IMR-90 (cell line): ENCODE measurements around the gene NCDN. TPM values are rescaled to one million over a fixed set of nuclear protein-coding genes. Genes with fewer than 3 reads are reported as not detected.

Source experiments
- ATAC-seq: fragments of 200-7000 bp; cut with Tn5 transposase; 2 replicates; pipeline ENCODE4 v1.9.1; 2020; ENCODE audit warnings: low read depth, mild to moderate bottlenecking, moderate library complexity
- BruUV-seq: library from RNA; stranded (reverse); fragments of 400-500 nt; replicated peaks from 2 replicates; lab custom pipeline; 2021; lab: Mats Ljungman, UMichigan
- CTCF ChIA-PET: fragments of 300-600 bp; formaldehyde crosslinking; extraction: SDS; loops from one replicate; lab custom pipeline; 2021; ENCODE audit warnings: antibody characterized with exemption; lab: Yijun Ruan, JAX
- POLR2A ChIA-PET: fragments of 300-600 bp; sonication (Branson Sonifier 250); formaldehyde crosslinking; loops from one replicate; lab custom pipeline; 2022; ENCODE audit warnings: antibody characterized with exemption; ENCODE audit not compliant: unreplicated experiment; lab: Charles Lee
- DNase-seq: peaks from one replicate; pipeline ENCODE4 v3.0.0; 2013
- H2AFZ ChIP-seq: replicated peaks from 2 replicates; pipeline ENCODE3; 2013; ENCODE audit warnings: low read length, mild to moderate bottlenecking; ENCODE audit not compliant: poor library complexity
- H2AK5ac ChIP-seq: 2 replicates; pipeline ENCODE4 v1.6.1; 2013; ENCODE audit warnings: low read depth, low read length, inconsistent platforms
- H2AK9ac ChIP-seq: replicated peaks from 2 replicates; pipeline ENCODE3; 2013; ENCODE audit warnings: mild to moderate bottlenecking, low read depth, low read length, moderate library complexity; ENCODE audit not compliant: poor library complexity
- H2BK120ac ChIP-seq: 2 replicates; pipeline ENCODE4 v1.6.1; 2013; ENCODE audit warnings: low read depth, low read length, inconsistent platforms
- H2BK15ac ChIP-seq: 3 replicates; pipeline ENCODE4 v1.6.1; 2013; ENCODE audit warnings: low read depth, low read length, inconsistent platforms
- H2BK20ac ChIP-seq: 2 replicates; pipeline ENCODE4 v1.6.1; 2013; ENCODE audit warnings: low read depth, mild to moderate bottlenecking, inconsistent platforms, low read length, moderate library complexity
- H2BK5ac ChIP-seq: 2 replicates; pipeline ENCODE4 v1.6.1; 2013; ENCODE audit warnings: mild to moderate bottlenecking, low read depth, low read length, inconsistent platforms; ENCODE audit not compliant: poor library complexity, severe bottlenecking
- H3K14ac ChIP-seq: replicated peaks from 2 replicates; pipeline ENCODE4 v1.6.1; 2013; ENCODE audit warnings: low read depth, low read length, inconsistent platforms
- H3K18ac ChIP-seq: 2 replicates; pipeline ENCODE4 v1.6.1; 2013; ENCODE audit warnings: low read depth, low read length, control low read depth
- H3K23ac ChIP-seq: 2 replicates; pipeline ENCODE4 v1.6.1; 2013; ENCODE audit warnings: low read depth, low read length, inconsistent platforms
- H3K27ac ChIP-seq: 2 replicates; pipeline ENCODE4 v1.5.1; 2013; ENCODE audit warnings: mild to moderate bottlenecking, control low read depth, low read length; ENCODE audit not compliant: insufficient read depth
- H3K27me3 ChIP-seq: 2 replicates; pipeline ENCODE4 v1.6.1; 2013; ENCODE audit warnings: low read length; ENCODE audit not compliant: control insufficient read depth, insufficient read depth
- H3K36me3 ChIP-seq: 2 replicates; pipeline ENCODE4 v1.6.1; 2013; ENCODE audit warnings: low read length, mixed read lengths; ENCODE audit not compliant: control insufficient read depth, insufficient read depth
- H3K4ac ChIP-seq: 2 replicates; pipeline ENCODE4 v1.6.1; 2013; ENCODE audit warnings: low read depth, low read length, inconsistent platforms
- H3K4me1 ChIP-seq: 2 replicates; pipeline ENCODE4 v1.6.1; 2013; ENCODE audit warnings: low read length, mixed read lengths; ENCODE audit not compliant: control insufficient read depth, insufficient read depth
- H3K4me2 ChIP-seq: 2 replicates; pipeline ENCODE4 v1.6.1; 2013; ENCODE audit warnings: low read depth, mild to moderate bottlenecking, control low read depth, low read length, moderate library complexity
- H3K4me3 ChIP-seq: 2 replicates; pipeline ENCODE4 v1.5.1; 2013; ENCODE audit warnings: low read depth, mild to moderate bottlenecking, control low read depth, low read length, moderate library complexity; ENCODE audit not compliant: insufficient read depth
- H3K56ac ChIP-seq: 2 replicates; pipeline ENCODE4 v1.6.1; 2013; ENCODE audit warnings: low read length, inconsistent platforms; ENCODE audit not compliant: insufficient read depth; ENCODE audit errors: extremely low read depth
- H3K79me1 ChIP-seq, 2 experiments: 2 replicates each; pipeline ENCODE4 v1.6.1; 2013; ENCODE audit warnings: low read length in 2 of 2, inconsistent platforms in 1 of 2, low read depth in 1 of 2
- H3K9ac ChIP-seq: 2 replicates; pipeline ENCODE4 v1.6.1; 2013; ENCODE audit warnings: low read depth, low read length, control low read depth
- H3K9me1 ChIP-seq: 2 replicates; pipeline ENCODE4 v1.6.1; 2013; ENCODE audit warnings: low read length, inconsistent platforms; ENCODE audit not compliant: insufficient read depth
- H3K9me3 ChIP-seq: 2 replicates; pipeline ENCODE4 v1.6.1; 2013; ENCODE audit warnings: low read length; ENCODE audit not compliant: control insufficient read depth, insufficient read depth
- H4K20me1 ChIP-seq: 2 replicates; pipeline ENCODE4 v1.6.1; 2013; ENCODE audit warnings: low read length, inconsistent platforms; ENCODE audit not compliant: insufficient read depth
- H4K5ac ChIP-seq: 2 replicates; pipeline ENCODE4 v1.6.1; 2013; ENCODE audit warnings: mild to moderate bottlenecking, low read depth, low read length, control low read depth
- H4K8ac ChIP-seq, 2 experiments: 2 replicates each; pipeline ENCODE4 v1.6.1; 2013; ENCODE audit warnings: low read depth in 2 of 2, low read length in 2 of 2, control low read depth in 1 of 2, inconsistent platforms in 1 of 2
- H4K91ac ChIP-seq: 2 replicates; pipeline ENCODE4 v1.6.1; 2013; ENCODE audit warnings: low read depth, low read length, inconsistent platforms; ENCODE audit not compliant: insufficient read depth
- CEBPB ChIP-seq: IDR thresholded peaks from 2 replicates; pipeline ENCODE4 v1.6.1; 2012; ENCODE audit warnings: low read depth, low read length, improper control_type of control experiment
- FOS ChIP-seq: fragments of 150-350 bp; IDR thresholded peaks from 2 replicates; pipeline ENCODE4 v1.6.1; 2016; ENCODE audit warnings: low read depth, low read length
- MAZ ChIP-seq: IDR thresholded peaks from 2 replicates; pipeline ENCODE4 v1.6.1; 2012; ENCODE audit warnings: low read depth, mild to moderate bottlenecking, low read length, improper control_type of control experiment, moderate library complexity, borderline replicate concordance
- RCOR1 ChIP-seq: IDR thresholded peaks from 2 replicates; pipeline ENCODE4 v1.6.1; 2012; ENCODE audit warnings: mild to moderate bottlenecking, low read length, improper control_type of control experiment; ENCODE audit not compliant: insufficient replicate concordance
- WGBS, 2 experiments: methylation state at CpG; one replicate each; pipeline versions ENCODE4 v1.1.5 to v1.1.7; 2013; ENCODE audit warnings: missing lambda C conversion rate in 2 of 2; ENCODE audit not compliant: insufficient read length in 1 of 2; ENCODE audit errors: extremely low coverage in 2 of 2; 5-methylcytosine and 5-hydroxymethylcytosine counted together
- dilution Hi-C: fragments of 300-500 bp; cut with HindIII; formaldehyde crosslinking; loops from one replicate; pipeline ENCODE4 v1.14.3; 2018; ENCODE audit warnings: low sequenced_read_pairs; ENCODE audit not compliant: unreplicated experiment
- in situ Hi-C: fragments of 300-500 bp; cut with MboI; formaldehyde crosslinking; loops from 3 replicates; pipeline ENCODE4 v1.14.3; 2019; ENCODE audit warnings: low sequenced_read_pairs, inconsistent platforms, mixed read lengths
- intact Hi-C: fragments of 100-400 bp; cut with micrococcal nuclease; formaldehyde crosslinking; loops from 2 replicates; pipeline ENCODE4 v1.10.0; 2022
- polyA plus RNA-seq, 3 experiments: library from polyadenylated mRNA; depleted of rRNA; stranded (reverse); fragments of >200 nt; gene quantifications; 2 replicates each; pipeline ENCODE4 v1.2.3, GENCODE V29; 2012; ENCODE audit warnings: low replicate concordance in 1 of 3
- total RNA-seq: library from RNA; depleted of rRNA; stranded (reverse); fragments of >200 nt; gene quantifications from 2 replicates; pipeline ENCODE4 v1.2.3, GENCODE V29; 2012

The NCDN gene
- total and polyA plus RNA-seq, 2 of the 4 experiments (the other 2 are of a cell fraction): 10.0 to 38.8 TPM

- Histone ChIP-seq H3K9me1 (peaks cover 2% of the 10 kb centered on the region; the same call in 1 of the 2 replicates), H4K91ac (no peak overlapping the region), H2BK15ac (no peak overlapping the region), H3K4me1 (no peaks in the 10 kb centered on the region), H2BK20ac (no peak overlapping the region), H3K18ac (no peak overlapping the region), H3K36me3 (no peaks in the 10 kb centered on the region), H3K4me2 (no peak overlapping the region), H2BK120ac (no peak overlapping the region), H2AK9ac (no peak overlapping the region), H3K14ac (no peak overlapping the region), H3K79me1 (peaks cover 11 to 33% of the 10 kb centered on the region in 2 experiments; a peak in 3 of 4 replicates), H2AFZ (no peak overlapping the region), H3K9me3 (peaks cover 2% of the 10 kb centered on the region; the same call in 1 of the 2 replicates), H3K23ac (no peak overlapping the region), H3K4me3 (no peak overlapping the region), H3K27me3 (no peaks in the 10 kb centered on the region), H2AK5ac (no peak overlapping the region), H2BK5ac (no peak overlapping the region), H4K20me1 (no peaks in the 10 kb centered on the region), H4K8ac (no peak overlapping the region), H3K27ac (no peak overlapping the region), H3K4ac (no peak overlapping the region), H3K9ac (no peak overlapping the region), H4K5ac (no peak overlapping the region), H3K56ac (no peak overlapping the region)
- TF ChIP-seq MAZ: no peak
- no peak for TF ChIP-seq RCOR1
- no peak for TF ChIP-seq FOS
- TF ChIP-seq CEBPB: no peak
- no CpG with 5 or more reads among the region's 3 CpGs for WGBS, 2 experiments
- ChIA-PET POLR2A (no interaction called here), CTCF (no interaction called here)
- in situ Hi-C loops (no loop called here), dilution Hi-C loops (no loop called here), intact Hi-C loops (no loop called here)
- ATAC-seq (no peak), DNase-seq (no peak)
- no TSS peak for BruUV-seq
Observed at GRCh38 chr1:35518183-35518582, 39.4 kb upstream of the NCDN start.
